PC-3 (cell line): ENCODE measurements around the gene DMTF1.

Experiments used
- CTCF ChIP-seq: fragments of 300-600 bp; sonication (generic); conservative IDR thresholded peaks from 2 replicates; pipeline ENCODE4 v1.5.1; 2017; ENCODE audit warnings: antibody characterized with exemption, low read depth, mild to moderate bottlenecking, low read length
- EZH2 ChIP-seq: fragments of 300-600 bp; sonication (generic); IDR thresholded peaks from one replicate; pipeline ENCODE4 v1.6.1; 2017; ENCODE audit warnings: antibody characterized with exemption, mild to moderate bottlenecking, low read length; ENCODE audit not compliant: unreplicated experiment
- EZH2phosphoT487 ChIP-seq: fragments of 300-600 bp; sonication (generic); IDR thresholded peaks from 2 replicates; pipeline ENCODE4 v1.6.1; 2018; ENCODE audit warnings: mild to moderate bottlenecking, antibody characterized with exemption, low read length, borderline replicate concordance

GRCh38 chr7:87173471-87173870 is 21.2 kb downstream of the DMTF1 start:
- TF ChIP-seq EZH2phosphoT487 = no peak
- TF ChIP-seq CTCF = no peak
- TF ChIP-seq EZH2 = no peak
